HUES6 (cell line): Measurements from ENCODE around the gene GTF2IRD1.
"Not testable (repeated sequence)": the region's sequence is repeated elsewhere in the genome, so short reads cannot be mapped to it uniquely, and the experiment has no call there.

Experiments
- H3K27ac ChIP-seq: 2 replicates; pipeline ENCODE4 v1.7.0; 2013; ENCODE audit warnings: low read depth, mild to moderate bottlenecking, low read length, inconsistent platforms
- H3K27me3 ChIP-seq: 2 replicates; pipeline ENCODE4 v1.6.1; 2013; ENCODE audit warnings: low read length; ENCODE audit not compliant: control insufficient read depth, insufficient read depth
- H3K36me3 ChIP-seq: 2 replicates; pipeline ENCODE4 v1.6.1; 2013; ENCODE audit warnings: low read length; ENCODE audit not compliant: control insufficient read depth, insufficient read depth
- H3K4me1 ChIP-seq: 2 replicates; pipeline ENCODE4 v1.6.1; 2013; ENCODE audit warnings: low read length; ENCODE audit not compliant: control insufficient read depth, insufficient read depth
- H3K4me3 ChIP-seq: 2 replicates; pipeline ENCODE4 v1.5.1; 2013; ENCODE audit warnings: low read depth, low read length
- H3K9ac ChIP-seq: one replicate; pipeline ENCODE4 v1.6.1; 2013; ENCODE audit warnings: mild to moderate bottlenecking, low read length
- H3K9me3 ChIP-seq: 2 replicates; pipeline ENCODE4 v1.6.1; 2013; ENCODE audit warnings: low read depth, low read length; ENCODE audit not compliant: control insufficient read depth, insufficient read depth

The GTF2IRD1 gene

DNA sequence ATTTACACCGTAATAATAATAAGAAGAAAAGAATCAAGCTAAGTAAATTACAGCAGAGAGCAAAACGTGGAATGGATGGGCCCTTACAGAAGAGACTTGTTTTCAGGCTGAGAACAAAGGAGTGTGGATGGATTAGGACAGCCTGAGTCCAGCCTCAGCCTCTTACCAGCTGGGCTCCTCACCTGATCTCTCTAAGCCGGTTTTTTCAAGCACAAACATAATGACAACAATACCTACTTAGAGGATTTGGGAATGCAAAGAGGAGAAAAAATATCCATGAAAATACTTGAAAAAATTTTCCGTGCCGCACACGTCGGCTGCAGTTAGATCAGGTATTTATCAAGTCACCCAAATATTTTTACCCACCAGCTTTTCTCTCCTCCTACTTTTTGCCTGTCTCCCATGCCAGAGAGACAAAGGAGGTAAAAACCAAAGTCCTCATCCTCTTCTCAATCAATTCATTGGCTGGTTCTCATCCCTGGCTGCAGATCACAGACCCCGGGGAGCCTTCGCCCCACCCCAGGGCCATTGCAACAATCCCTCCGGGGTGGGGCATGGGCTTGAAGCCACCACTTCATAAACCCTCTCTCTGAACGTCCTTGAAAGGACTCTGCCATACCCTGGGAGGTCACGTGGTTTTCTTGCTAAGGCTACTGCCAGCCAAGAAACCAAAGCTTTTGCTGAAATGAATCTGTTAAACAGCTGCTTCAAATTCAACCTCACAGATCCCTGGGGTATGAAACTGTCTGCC lies 174.1 kb downstream of the GTF2IRD1 start:
- Histone ChIP-seq H3K27me3 (no peaks in the 10 kb centered on the region), H3K9ac (no peak overlapping the region), H3K4me3 (no peak overlapping the region), H3K4me1 (peaks cover 14% of the 10 kb centered on the region), H3K9me3 (no peaks in the 10 kb centered on the region), H3K27ac (peak overlapping the region; percentile 83), H3K36me3 (no peaks in the 10 kb centered on the region)

DNA sequence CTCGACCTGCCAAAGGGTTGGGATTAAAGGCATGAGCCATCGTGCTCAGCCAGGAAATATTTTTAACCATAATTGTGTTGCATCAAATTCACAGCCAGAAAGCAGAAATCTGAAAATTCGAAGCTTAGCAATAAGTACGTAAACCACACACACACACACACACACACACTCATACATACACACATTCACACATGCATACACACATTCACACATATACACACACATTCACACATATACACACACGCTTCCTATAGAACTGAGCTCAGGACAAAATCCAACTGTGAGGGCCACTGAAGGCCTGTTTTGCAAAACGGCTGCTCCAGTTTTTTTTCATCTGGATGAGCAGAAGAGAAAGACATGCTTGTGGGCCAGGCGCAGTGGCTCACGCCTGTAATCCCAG lies 178.8 kb downstream of the GTF2IRD1 start:
- Histone ChIP-seq H3K9ac (no peak overlapping the region), H3K36me3 (no peaks in the 10 kb centered on the region), H3K4me1 (peaks cover 12% of the 10 kb centered on the region), H3K4me3 (no peak overlapping the region), H3K27ac (no peak overlapping the region), H3K27me3 (no peaks in the 10 kb centered on the region), H3K9me3 (no peaks in the 10 kb centered on the region)

DNA sequence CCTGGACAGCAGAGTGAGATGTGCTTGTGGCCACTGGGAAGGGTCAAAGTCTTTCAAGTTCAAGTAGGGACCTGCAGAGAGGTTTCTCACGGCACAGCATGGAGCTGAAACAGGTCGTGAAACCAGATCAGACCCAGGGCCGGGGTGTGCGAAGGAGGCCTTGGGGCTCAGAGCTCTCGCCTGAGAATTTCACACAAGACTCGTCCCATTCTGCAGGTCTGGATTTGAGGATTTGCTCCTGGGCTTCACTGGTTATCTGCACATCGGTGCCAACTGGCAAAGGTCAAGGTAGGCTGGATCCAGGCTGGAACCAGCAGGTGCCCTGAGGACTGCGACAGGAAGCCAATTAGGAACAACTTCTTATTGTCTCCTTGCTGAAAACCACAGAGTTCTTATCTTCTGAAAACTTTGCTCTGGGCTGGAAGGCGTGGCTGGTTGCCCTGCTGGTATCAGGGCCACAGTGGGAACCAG lies 179.8 kb downstream of the GTF2IRD1 start:
- Histone ChIP-seq H3K9ac (no peak overlapping the region), H3K4me1 (0 out of 2 replicates have a peak, but pooled peaks cover 3% of the 10 kb centered on the region), H3K27ac (no peak overlapping the region), H3K36me3 (no peaks in the 10 kb centered on the region), H3K9me3 (no peaks in the 10 kb centered on the region), H3K4me3 (no peak overlapping the region), H3K27me3 (no peaks in the 10 kb centered on the region)

DNA sequence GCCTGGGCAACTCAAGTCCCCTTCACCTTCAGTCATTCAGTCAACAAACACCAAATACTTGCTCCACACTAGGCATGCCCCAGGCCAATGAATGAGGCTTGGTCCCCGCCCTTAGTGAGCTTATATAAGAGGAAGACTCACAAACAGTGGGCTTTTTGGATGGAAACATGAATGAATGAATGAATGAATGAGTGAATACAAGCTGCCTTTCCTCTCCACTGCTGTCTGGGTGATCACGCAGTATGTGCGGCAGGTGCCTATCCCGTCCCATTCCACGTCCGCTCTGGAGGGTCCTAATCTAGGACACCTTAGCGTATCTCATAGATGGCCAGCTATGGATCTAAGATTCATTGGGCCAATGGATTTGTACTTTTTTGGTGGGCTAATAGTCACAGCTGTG lies 184.0 kb downstream of the GTF2IRD1 start:
- H3K36me3 ChIP-seq, result no peaks in the 10 kb centered on the region
- no peak overlapping the region for H3K4me3 ChIP-seq
- H3K27ac ChIP-seq, result no peak overlapping the region
- no peak overlapping the region for H3K9ac ChIP-seq
- 0 out of 2 replicates have a peak, but pooled peaks cover 3% of the 10 kb centered on the region for H3K4me1 ChIP-seq
- H3K9me3 ChIP-seq, result no peaks in the 10 kb centered on the region
- H3K27me3 ChIP-seq, result no peaks in the 10 kb centered on the region

GRCh38 chr7:74650055-74650454 lies 196.3 kb downstream of the GTF2IRD1 start:
- Histone ChIP-seq H3K4me3 (peak overlapping the region; percentile 15; the same call in 1 of the 2 replicates), H3K4me1 (peaks cover 23% of the 10 kb centered on the region)
- H3K9me3 ChIP-seq, H3K27me3 ChIP-seq, H3K9ac ChIP-seq, H3K36me3 ChIP-seq, H3K27ac ChIP-seq: not testable (repeated sequence)

GRCh38 chr7:74650493-74651132 lies 196.9 kb downstream of the GTF2IRD1 start:
- H3K27me3 ChIP-seq, H3K27ac ChIP-seq, H3K9me3 ChIP-seq, H3K36me3 ChIP-seq: not testable (repeated sequence)
- Histone ChIP-seq H3K4me1 (peaks cover 28% of the 10 kb centered on the region), H3K4me3 (peak overlapping the region; percentile 45), H3K9ac (peak overlapping the region; percentile 34)

- peak overlapping the region; percentile 45 for H3K4me3 ChIP-seq
- H3K9ac ChIP-seq, result peak overlapping the region; percentile 34
- H3K9me3 ChIP-seq, H3K27me3 ChIP-seq, H3K27ac ChIP-seq, H3K36me3 ChIP-seq: not testable (repeated sequence)
- peaks cover 33% of the 10 kb centered on the region for H3K4me1 ChIP-seq
Measured at GRCh38 chr7:74651133-74651504, 197.4 kb downstream of the GTF2IRD1 start.
